Thyroid gland (tissue), 4 donors: ENCODE results near the gene OSBP2. TPM values are rescaled to one million over a fixed set of nuclear protein-coding genes. Genes with fewer than 3 reads are reported as not detected.

Source experiments
- DNase-seq, 2 donors: peaks; one replicate each; pipeline ENCODE4 v3.0.0-alpha.2; 2019
- H3K27ac ChIP-seq, 3 donors: fragments of 200-600 bp; sonication (generic); 1 replicate in 2 of 3; 2 replicates in 1 of 3; pipeline ENCODE4 v1.5.1; 2016 to 2019; ENCODE audit warnings: mild to moderate bottlenecking in 1 of 3, moderate library complexity in 1 of 3
- H3K27me3 ChIP-seq: fragments of 200-600 bp; sonication (generic); one replicate; pipeline ENCODE4 v1.5.1; 2019
- H3K36me3 ChIP-seq, 2 donors: fragments of 200-600 bp; sonication (generic); one replicate each; pipeline ENCODE4 v1.5.1; 2016 to 2019
- H3K4me1 ChIP-seq, 2 donors: fragments of 200-600 bp; sonication (generic); one replicate each; pipeline ENCODE4 v1.5.1; 2017 to 2019
- H3K4me3 ChIP-seq, 3 donors: fragments of 200-600 bp; sonication (generic); replicated peaks in 1 of 3; 1 replicate in 2 of 3; 2 replicates in 1 of 3; pipeline ENCODE4 v1.5.1; 2016; ENCODE audit warnings: mild to moderate bottlenecking in 1 of 3
- H3K9me3 ChIP-seq: fragments of 200-600 bp; sonication (generic); one replicate; pipeline ENCODE4 v1.5.1; 2017
- POLR2A ChIP-seq, 2 donors: fragments of 450-650 bp; IDR thresholded peaks; one replicate each; pipeline ENCODE4 v1.6.1; 2017; ENCODE audit warnings: antibody characterized with exemption in 2 of 2, mild to moderate bottlenecking in 2 of 2, moderate library complexity in 1 of 2
- WGBS, 2 donors: methylation state at CpG; one replicate each; pipeline ENCODE4 v1.1.5; 2017; 5-methylcytosine and 5-hydroxymethylcytosine counted together
- intact Hi-C: fragments of 100-400 bp; cut with DNase I; formaldehyde crosslinking; loops from one replicate; pipeline ENCODE4 v1.15.1; 2023
- total RNA-seq, 4 donors: library from RNA; depleted of rRNA; stranded (reverse); fragments of >200 nt; gene quantifications; one replicate each; pipeline ENCODE4 v1.2.3, GENCODE V29; 2016
- TF ChIP-seq, protein P1 (sequence below), 6 experiments: fragments of 200-600 bp in 3 of 6; fragments of 450-650 bp in 3 of 6; sonication (generic) in 3 of 6; IDR thresholded peaks; one replicate each; pipeline ENCODE4 v1.5.1; 2016 to 2019; ENCODE audit warnings: antibody characterized with exemption in 6 of 6, mild to moderate bottlenecking in 2 of 6, inconsistent platforms in 1 of 6, moderate library complexity in 1 of 6

Gene OSBP2
- total RNA-seq, 4 donors from 2014 or later, result 7.8 to 13.4 (median 11.5) TPM

GRCh38 chr22:30717952-30718351, 23.3 kb downstream of the OSBP2 start:
- Histone ChIP-seq H3K27ac (no peak overlapping the region), H3K27me3 (no peaks in the 10 kb centered on the region), H3K9me3 (no peaks in the 10 kb centered on the region), H3K4me3 (no peak overlapping the region), H3K36me3 (no peaks in the 10 kb centered on the region), H3K4me1 (no peaks in the 10 kb centered on the region)
- TF ChIP-seq, protein P1, sequence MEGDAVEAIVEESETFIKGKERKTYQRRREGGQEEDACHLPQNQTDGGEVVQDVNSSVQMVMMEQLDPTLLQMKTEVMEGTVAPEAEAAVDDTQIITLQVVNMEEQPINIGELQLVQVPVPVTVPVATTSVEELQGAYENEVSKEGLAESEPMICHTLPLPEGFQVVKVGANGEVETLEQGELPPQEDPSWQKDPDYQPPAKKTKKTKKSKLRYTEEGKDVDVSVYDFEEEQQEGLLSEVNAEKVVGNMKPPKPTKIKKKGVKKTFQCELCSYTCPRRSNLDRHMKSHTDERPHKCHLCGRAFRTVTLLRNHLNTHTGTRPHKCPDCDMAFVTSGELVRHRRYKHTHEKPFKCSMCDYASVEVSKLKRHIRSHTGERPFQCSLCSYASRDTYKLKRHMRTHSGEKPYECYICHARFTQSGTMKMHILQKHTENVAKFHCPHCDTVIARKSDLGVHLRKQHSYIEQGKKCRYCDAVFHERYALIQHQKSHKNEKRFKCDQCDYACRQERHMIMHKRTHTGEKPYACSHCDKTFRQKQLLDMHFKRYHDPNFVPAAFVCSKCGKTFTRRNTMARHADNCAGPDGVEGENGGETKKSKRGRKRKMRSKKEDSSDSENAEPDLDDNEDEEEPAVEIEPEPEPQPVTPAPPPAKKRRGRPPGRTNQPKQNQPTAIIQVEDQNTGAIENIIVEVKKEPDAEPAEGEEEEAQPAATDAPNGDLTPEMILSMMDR (IDR thresholded peaks at IDR 0.05), result no peak
- TF ChIP-seq POLR2A (IDR thresholded peaks at IDR 0.05), result no peak
- intact Hi-C loops, result no loop called here
- DNase-seq, result no peak
- 87 to 88% methylated on average over 3 of the region's 3 CpGs for WGBS, 2 donors

- Histone ChIP-seq H3K27ac (no peak overlapping the region), H3K4me3 (no peak overlapping the region), H3K27me3 (no peaks in the 10 kb centered on the region), H3K9me3 (no peaks in the 10 kb centered on the region), H3K36me3 (no peaks in the 10 kb centered on the region), H3K4me1 (no peaks in the 10 kb centered on the region)
- intact Hi-C loops, result no loop called here
- TF ChIP-seq, protein P1 (IDR thresholded peaks at IDR 0.05), result no peak
- no peak for TF ChIP-seq POLR2A (IDR thresholded peaks at IDR 0.05)
- DNase-seq, result no peak
- WGBS, 2 donors, result 63 to 73% methylated on average over 4 of the region's 4 CpGs
Measured at GRCh38 chr22:30718491-30718890, 23.8 kb downstream of the OSBP2 start.

DNA sequence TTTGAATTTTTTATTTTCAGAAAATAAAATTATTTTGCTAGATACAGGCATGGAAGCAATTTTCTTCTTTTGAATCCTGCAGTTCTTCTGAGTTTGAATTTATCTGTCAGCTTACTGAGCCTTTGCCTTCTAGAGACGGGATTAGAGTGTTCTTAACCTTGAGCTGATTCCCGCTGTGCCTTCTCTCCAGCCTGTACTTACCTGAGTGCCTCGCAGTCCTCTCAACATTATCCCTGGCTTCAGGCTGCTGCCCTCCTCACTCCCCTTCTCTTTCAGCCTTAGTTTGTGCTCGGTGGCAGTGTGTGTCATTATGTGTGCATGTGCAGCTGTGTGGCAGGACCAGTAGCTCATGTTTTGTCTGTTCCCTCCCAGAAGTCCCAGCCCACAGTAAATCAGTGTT, 24.3 kb downstream of the OSBP2 start:
- intact Hi-C loops, result no loop called here
- WGBS, 2 donors, result 77 to 78% methylated on average over 4 of the region's 4 CpGs

GRCh38 chr22:30720263-30720837, 25.7 kb downstream of the OSBP2 start:
- no peak for DNase-seq
- Histone ChIP-seq H3K27me3 (no peaks in the 10 kb centered on the region), H3K4me3 (no peak overlapping the region), H3K36me3 (no peaks in the 10 kb centered on the region), H3K4me1 (no peaks in the 10 kb centered on the region), H3K9me3 (no peaks in the 10 kb centered on the region), H3K27ac (no peak overlapping the region)
- WGBS, 2 donors, result 61 to 66% methylated on average over 4 to 5 of the region's 5 CpGs
- intact Hi-C loops, result no loop called here
- TF ChIP-seq, protein P1 (IDR thresholded peaks at IDR 0.05), result no peak
- TF ChIP-seq POLR2A (IDR thresholded peaks at IDR 0.05), result no peak

More for the DNA sequence above, 24.3 kb downstream of the OSBP2 start:
- TF ChIP-seq, protein P1 (IDR thresholded peaks at IDR 0.05), result no peak
- Histone ChIP-seq H3K4me3 (no peak overlapping the region), H3K36me3 (no peaks in the 10 kb centered on the region), H3K27ac (no peak overlapping the region), H3K27me3 (no peaks in the 10 kb centered on the region), H3K4me1 (no peaks in the 10 kb centered on the region), H3K9me3 (no peaks in the 10 kb centered on the region)
- DNase-seq, result no peak

GRCh38 chr22:30721741-30722140, 27.1 kb downstream of the OSBP2 start:
- H3K9me3 ChIP-seq, result no peaks in the 10 kb centered on the region
- TF ChIP-seq, protein P1 (IDR thresholded peaks at IDR 0.05), result no peak
- no peak overlapping the region for H3K27ac ChIP-seq
- H3K36me3 ChIP-seq, result no peaks in the 10 kb centered on the region
- H3K27me3 ChIP-seq, result no peaks in the 10 kb centered on the region
- 87 to 92% methylated on average over 4 of the region's 4 CpGs for WGBS, 2 donors
- H3K4me3 ChIP-seq, result no peak overlapping the region
- H3K4me1 ChIP-seq, result no peaks in the 10 kb centered on the region
- DNase-seq, result no peak
- intact Hi-C loops, result no loop called here
